SK-N-SH (cell line): Measurements from ENCODE around the gene GPR18.

ENCODE experiments used
- CTCF ChIP-seq: fragments of 200-600 bp; sonication (generic); IDR thresholded peaks from 2 replicates; pipeline ENCODE4 v1.6.1; 2017; ENCODE audit warnings: antibody characterized with exemption, mild to moderate bottlenecking, moderate library complexity
- ELF1 ChIP-seq: IDR thresholded peaks from 2 replicates; pipeline ENCODE4 v1.4.0; 2012
- EZH2phosphoT487 ChIP-seq: fragments of 200-600 bp; sonication (generic); IDR thresholded peaks from 2 replicates; pipeline ENCODE4 v1.6.1; 2017; ENCODE audit warnings: low read depth, mixed run types, mild to moderate bottlenecking, antibody characterized with exemption, moderate library complexity, borderline replicate concordance
- MEF2A ChIP-seq: IDR thresholded peaks from 2 replicates; pipeline ENCODE4 v1.4.0; 2012; ENCODE audit warnings: low read depth, borderline replicate concordance
- POLR2AphosphoS5 ChIP-seq: IDR thresholded peaks from 2 replicates; pipeline ENCODE4 v1.6.1; 2012; ENCODE audit warnings: low read depth, low read length
- TAF1 ChIP-seq: IDR thresholded peaks from 2 replicates; pipeline ENCODE4 v1.6.1; 2012; ENCODE audit warnings: low read depth, mild to moderate bottlenecking, low read length, moderate library complexity, borderline replicate concordance
- TCF12 ChIP-seq: IDR thresholded peaks from 2 replicates; pipeline ENCODE4 v1.4.0; 2012
- USF2 ChIP-seq: fragments of 150-350 bp; IDR thresholded peaks from 2 replicates; pipeline ENCODE4 v1.6.1; 2017; ENCODE audit warnings: antibody characterized with exemption, low read length, low read depth, borderline replicate concordance
- TF ChIP-seq, protein P1 (sequence below): IDR thresholded peaks from 2 replicates; pipeline ENCODE4 v1.6.1; 2012; ENCODE audit warnings: mild to moderate bottlenecking, low read depth, low read length, moderate library complexity

GRCh38 chr13:99215184-99215830, 42.9 kb downstream of the GPR18 start:
- TF ChIP-seq CTCF (no peak), USF2 (no peak), POLR2AphosphoS5 (no peak), TAF1 (no peak), TCF12 (no peak), MEF2A (no peak), ELF1 (no peak), EZH2phosphoT487 (no peak)
- TF ChIP-seq, protein P1, sequence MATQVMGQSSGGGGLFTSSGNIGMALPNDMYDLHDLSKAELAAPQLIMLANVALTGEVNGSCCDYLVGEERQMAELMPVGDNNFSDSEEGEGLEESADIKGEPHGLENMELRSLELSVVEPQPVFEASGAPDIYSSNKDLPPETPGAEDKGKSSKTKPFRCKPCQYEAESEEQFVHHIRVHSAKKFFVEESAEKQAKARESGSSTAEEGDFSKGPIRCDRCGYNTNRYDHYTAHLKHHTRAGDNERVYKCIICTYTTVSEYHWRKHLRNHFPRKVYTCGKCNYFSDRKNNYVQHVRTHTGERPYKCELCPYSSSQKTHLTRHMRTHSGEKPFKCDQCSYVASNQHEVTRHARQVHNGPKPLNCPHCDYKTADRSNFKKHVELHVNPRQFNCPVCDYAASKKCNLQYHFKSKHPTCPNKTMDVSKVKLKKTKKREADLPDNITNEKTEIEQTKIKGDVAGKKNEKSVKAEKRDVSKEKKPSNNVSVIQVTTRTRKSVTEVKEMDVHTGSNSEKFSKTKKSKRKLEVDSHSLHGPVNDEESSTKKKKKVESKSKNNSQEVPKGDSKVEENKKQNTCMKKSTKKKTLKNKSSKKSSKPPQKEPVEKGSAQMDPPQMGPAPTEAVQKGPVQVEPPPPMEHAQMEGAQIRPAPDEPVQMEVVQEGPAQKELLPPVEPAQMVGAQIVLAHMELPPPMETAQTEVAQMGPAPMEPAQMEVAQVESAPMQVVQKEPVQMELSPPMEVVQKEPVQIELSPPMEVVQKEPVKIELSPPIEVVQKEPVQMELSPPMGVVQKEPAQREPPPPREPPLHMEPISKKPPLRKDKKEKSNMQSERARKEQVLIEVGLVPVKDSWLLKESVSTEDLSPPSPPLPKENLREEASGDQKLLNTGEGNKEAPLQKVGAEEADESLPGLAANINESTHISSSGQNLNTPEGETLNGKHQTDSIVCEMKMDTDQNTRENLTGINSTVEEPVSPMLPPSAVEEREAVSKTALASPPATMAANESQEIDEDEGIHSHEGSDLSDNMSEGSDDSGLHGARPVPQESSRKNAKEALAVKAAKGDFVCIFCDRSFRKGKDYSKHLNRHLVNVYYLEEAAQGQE: no peak
